ENCODE measurements around the gene ADK.

ADK gene

DNA sequence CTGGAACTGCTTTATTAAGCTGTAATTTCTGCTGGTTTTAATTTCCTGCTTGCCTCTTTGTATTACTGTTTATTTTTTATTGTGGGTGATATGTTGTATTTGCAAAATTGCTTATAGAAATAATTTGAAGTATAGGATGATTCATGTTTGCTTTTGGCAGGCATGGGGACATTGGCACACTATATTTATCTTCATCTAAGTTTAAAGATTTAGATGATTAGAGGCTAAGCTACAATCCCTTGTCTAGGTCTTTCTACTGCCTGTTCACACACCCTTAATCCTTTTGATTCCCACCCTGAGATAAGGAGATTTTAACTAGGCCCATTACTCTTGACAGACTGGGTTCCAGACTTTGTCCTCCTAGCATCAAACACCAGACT lies 492.6 kb downstream of the ADK start:
- DNase-seq (ENCODE audit: low read depth in 1 of 2, low spot score in 1 of 2) = no peak

DNA sequence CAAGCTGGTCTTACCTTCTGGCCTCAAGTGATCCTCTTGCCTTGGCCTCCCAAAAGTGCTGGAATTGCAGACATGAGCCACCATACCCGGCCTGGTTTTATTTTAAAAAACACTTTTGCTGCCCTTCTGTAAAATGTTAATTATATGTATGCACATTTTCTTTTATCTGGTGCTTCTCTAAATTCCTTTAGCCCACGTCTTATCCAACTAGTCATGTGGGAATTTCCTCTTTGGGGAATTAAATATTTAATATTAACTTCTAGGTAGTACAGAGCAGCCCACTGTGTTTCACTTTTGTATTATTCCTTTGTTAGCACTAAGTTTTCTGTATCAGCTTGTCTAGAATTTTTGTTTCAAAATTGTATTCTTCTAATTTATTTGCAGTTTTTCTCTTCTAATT lies 493.7 kb downstream of the ADK start:
- DNase-seq (ENCODE audit: low read depth in 1 of 2, low spot score in 1 of 2) = no peak

DNA sequence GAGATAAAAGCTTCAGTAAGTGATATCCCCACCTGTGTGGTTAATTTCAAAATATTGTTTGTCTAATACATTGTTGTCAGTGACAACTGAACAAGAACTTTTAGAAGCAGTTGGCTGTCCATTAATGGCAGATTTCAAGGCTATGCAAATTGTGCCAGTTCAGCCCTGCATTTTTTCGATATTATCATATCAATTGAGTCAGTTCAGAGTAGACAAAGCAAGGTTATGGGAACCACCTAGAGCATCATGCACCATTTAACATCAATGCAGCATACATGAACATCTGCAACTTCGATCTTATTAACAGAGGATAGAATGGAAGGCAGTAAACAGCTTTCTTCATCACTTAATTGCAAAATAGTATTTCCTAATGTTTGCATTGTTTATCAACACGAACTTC lies 494.7 kb downstream of the ADK start:
- no peak for DNase-seq (ENCODE audit: low read depth in 1 of 2, low spot score in 1 of 2)

DNA sequence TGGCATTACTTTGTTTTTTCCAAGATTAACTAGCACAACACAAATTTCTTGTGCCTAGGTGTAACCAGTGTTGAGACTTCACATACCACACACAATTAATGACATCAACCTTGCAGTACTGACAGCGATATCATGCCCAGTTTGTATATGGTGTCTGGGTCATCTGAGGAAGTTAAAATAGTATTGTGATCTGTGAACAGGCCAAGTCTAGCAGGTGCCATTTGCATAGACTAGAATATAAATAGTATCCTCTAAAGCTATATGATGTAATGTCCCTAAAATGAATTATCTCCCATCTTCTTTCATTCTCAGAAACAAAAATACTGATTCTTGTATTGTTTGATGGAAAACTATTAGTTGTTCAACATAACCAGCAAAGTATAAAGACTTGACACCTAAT lies 499.6 kb downstream of the ADK start:
- no peak for DNase-seq (ENCODE audit: low read depth in 1 of 2, low spot score in 1 of 2)

DNA sequence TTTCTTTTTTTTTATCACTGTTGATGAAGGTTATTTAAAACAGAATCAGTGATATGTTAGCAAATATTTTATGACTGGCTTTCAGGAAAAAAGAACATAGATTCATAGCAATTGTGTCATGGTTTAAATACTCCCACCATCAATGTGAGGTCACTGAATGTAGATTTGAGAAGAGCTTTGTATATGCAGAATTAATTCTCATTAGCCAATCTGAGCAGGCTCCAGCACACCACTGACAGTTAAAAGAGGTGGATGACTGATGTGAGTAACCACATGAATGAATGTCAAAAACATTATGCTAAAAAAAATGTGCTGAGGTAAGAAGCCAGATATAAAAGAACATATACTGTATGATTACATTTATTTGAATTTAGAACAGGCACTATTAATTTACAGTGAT lies 500.5 kb downstream of the ADK start:
- no peak for DNase-seq (ENCODE audit: low read depth in 1 of 2, low spot score in 1 of 2)

DNA sequence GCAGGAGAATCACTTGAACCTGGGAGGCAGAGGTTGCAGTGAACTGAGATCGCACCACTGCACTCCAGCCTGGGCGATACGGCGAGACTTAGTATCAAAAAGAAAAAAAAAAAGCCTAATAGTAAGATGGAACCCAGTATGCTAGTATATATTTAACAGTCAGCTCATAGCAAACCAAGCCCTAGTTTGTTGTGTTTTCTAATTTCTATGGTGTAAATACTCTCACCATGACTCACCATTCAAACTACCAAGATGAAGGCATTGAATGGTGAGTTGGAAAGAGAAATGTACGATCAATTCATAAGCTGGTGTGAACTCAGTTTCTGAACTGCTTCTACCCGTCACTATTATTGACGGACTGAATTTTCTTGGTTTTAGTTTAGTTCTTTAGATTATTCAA lies 501.6 kb downstream of the ADK start:
- no peak for DNase-seq (ENCODE audit: low read depth in 1 of 2, low spot score in 1 of 2)

DNA sequence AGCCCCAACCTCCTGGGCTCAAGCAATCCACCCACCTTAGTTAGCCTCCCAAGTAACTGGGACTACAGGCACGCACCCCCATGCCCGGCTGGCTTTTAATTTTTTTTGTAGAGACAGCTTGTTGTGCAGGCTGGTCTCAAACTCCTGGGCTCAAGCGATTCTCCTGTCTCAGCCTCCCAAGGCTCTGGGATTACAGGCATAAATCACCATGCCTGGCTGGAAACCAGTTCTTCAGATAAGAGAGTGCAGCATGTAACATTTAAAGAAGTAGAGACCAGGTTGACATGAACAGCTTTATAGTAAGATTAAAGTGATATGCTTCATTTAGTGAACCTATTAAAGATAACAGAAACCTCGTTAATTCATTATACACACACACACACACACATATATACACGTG lies 507.5 kb downstream of the ADK start:
- no peak for DNase-seq (ENCODE audit: low read depth in 1 of 2, low spot score in 1 of 2)

DNA sequence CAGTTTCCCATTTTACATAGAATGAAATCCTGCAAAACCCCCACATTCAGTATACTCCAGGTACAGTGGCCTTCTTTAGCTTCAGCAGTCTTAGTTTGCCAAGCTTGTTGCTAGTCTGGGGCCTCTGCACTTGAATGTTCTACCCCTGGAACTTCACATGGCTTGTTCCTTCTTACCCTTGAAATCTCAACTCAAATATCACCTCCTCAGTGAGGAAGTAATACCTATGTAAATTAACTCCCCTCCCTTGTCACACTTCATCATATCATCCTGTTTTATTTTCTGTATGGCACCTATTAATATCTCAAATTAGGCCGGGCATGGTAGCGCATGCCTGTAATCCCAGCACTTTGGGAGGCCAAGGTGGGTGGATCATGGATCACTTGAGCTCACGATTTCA lies 511.6 kb downstream of the ADK start:
- no peak for DNase-seq (ENCODE audit: low read depth in 1 of 2, low spot score in 1 of 2)

DNA sequence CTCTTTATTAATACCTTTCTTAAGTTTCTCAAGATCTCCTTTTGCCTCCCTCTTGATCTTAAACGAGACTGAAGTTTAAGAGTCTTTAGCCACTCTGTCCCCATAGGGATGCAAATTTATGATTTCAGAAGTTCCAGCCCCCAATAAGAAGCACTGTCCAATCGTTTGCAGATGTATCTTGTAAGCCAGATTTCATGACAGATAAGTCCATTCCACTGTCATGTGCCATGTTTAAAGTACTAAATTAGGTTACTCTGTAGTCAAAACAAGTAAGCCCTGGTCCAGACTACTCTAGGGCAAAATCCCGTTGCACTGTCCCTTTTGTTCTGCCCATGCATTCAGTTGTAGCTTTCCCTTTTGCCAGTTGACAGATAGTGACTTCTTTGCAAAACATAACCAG lies 518.2 kb downstream of the ADK start:
- DNase-seq (ENCODE audit: low read depth in 1 of 2, low spot score in 1 of 2) = no peak

DNA sequence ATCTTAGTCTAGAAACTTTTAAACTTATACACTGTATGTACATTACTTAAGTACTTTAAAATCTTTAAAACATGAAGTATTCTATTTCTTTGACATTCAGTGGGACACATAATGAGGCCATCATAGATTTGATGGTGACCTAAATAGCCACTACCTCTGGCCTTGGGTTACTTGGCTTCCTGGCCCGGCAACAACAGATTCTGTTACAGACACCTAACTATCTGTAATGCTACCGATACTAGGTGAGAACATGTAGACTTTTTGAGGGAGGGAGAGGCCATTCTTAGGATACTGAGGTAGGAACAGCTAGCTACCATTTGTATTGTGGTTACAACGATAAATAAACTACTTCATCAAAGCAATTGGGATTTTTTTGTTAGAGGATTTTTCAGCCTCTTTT lies 520.7 kb downstream of the ADK start:
- no peak for DNase-seq (ENCODE audit: low read depth in 1 of 2, low spot score in 1 of 2)

DNA sequence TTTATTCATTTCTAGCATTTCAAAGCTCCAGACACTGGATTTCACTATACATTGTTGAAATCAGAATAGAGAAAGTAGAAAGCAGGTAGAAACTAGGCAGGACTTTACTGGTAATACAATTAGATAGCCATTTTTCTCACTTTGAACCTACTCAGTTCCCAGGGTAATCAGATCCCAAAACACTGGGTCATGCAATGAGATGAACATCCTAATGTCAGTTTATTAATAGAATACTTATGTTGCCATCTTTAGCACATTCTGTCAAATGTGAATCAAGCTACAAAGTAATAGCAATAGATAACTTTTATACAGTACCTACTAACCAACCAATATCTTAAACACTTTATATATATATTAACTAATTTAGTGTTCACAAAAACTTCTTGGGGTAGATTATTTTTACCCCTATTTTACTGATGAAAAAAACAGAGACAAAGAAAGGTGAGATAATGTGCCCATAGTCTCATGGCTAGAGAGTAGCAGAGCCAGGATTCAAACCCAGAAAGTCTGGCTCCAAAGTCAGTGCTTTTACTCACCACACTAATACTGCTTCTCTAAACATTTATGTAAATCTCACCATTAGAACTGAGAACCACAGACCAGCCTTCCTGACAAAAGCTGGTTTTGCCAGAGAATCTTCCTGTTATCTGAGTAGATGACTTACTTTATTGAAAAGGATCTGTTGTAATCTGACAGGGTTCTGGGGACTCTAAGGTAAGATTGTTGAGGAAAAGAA lies 521.6 kb downstream of the ADK start:
- DNase-seq (ENCODE audit: low read depth in 1 of 2, low spot score in 1 of 2) = no peak

DNA sequence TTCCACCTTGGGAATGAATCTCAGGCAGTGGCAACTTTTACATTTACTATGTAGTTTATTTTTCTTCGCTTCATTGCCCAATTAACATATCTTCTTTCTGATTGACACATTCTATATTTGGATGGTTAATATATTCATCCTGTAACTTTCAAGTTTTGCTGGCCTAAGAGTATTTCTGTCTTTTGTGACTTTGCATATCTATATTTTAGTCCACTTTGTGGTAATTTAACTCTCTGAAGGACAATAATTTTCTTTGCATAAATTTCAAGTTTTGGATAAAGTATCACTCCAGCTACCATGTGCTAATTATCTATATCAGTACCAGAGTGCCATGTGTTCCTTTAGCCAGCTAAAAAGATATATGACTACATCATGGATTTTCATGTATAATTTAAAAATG lies 523.9 kb downstream of the ADK start:
- DNase-seq (ENCODE audit: low read depth in 1 of 2, low spot score in 1 of 2) = no peak

DNA sequence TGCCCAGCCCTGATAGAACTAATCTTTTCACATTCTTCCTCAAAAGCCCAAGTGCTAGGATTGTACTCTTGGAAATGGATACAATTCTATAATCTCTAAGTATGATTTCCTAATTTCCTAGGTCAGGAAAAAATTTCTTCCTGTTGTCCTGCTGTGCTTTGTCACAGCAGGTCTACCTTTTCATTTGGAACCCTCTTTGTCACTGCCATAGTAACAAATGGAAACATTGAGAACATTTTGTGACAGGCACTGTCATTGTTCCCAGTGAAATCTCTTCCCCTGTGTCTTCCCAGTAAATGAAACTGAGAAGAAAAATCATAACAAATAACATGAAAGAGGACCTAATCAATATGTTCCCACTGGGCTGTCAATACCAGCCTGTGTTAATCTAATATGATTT lies 524.5 kb downstream of the ADK start:
- no peak for DNase-seq (ENCODE audit: low read depth in 1 of 2, low spot score in 1 of 2)

DNA sequence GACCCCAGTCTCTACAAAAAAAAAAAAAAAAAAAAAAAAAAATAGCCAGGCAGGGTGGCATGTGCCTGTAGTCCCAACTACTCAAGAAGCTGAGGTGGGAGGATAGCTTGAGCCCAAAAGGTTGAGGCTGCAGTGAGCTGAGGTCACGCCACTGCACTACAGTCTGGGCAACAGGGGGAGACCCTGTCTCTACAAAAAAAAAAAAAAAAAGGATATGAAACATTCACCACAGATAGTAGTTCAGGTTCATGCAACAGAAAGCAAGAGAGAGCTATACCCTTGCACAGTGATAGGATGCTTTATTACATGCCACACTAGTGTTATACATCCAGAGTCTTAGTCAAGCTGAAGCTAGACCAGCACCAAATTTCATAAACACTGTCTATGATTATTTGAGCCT lies 526.9 kb downstream of the ADK start:
- no peak for DNase-seq (ENCODE audit: low read depth in 1 of 2, low spot score in 1 of 2)

DNA sequence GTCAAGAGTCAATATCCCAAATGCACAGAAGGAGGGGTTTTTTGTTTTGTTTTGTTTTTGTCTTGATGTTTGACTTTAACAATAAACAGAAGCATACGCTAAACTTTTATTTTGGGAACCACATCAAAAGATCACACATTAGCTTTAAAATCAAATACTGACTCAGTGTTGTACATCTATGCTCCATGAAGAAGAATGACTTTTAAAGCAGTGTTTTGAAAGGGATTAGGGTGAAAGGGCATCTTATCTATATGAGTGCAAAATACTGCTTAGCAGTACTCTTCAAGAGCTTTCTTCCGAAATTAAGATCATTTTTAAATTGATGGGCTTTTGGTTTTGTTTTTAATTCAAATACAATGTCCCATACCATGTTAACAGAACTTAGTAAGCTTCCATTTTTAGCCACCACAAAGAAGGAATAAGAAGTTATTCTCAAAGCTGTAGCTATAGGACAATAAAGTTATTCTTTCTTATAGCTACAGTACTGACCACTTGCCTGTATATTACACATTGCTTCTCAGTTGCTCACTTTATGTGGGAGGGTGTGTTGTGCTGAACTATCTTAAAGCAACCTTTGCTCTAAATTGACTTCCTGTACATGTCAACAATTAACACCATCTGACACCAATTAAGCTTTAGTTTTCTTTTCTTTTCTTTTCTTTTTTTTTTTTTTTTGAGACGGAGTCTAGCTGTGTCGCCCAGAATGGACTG lies 531.1 kb downstream of the ADK start:
- DNase-seq (ENCODE audit: low read depth in 1 of 2, low spot score in 1 of 2) = no peak

DNA sequence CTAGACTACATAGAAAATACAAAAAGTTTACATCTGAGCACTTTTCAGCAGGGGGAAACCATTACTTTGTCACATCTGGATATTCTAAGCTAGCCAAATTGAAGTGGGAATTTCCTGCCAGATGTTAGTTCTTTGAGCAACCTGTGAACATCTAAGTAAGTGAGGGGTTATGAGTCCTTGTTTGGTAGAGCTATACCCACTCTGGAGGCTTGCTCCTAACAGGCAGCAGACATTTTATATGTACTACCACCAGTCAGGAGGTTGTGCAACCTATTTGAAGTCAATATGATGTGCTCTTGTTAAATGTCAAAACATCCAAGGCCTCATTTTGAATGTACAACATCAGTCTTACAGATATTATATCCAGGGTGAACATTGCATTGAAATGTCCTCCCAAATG lies 532.0 kb downstream of the ADK start:
- no peak for DNase-seq (ENCODE audit: low read depth in 1 of 2, low spot score in 1 of 2)

DNA sequence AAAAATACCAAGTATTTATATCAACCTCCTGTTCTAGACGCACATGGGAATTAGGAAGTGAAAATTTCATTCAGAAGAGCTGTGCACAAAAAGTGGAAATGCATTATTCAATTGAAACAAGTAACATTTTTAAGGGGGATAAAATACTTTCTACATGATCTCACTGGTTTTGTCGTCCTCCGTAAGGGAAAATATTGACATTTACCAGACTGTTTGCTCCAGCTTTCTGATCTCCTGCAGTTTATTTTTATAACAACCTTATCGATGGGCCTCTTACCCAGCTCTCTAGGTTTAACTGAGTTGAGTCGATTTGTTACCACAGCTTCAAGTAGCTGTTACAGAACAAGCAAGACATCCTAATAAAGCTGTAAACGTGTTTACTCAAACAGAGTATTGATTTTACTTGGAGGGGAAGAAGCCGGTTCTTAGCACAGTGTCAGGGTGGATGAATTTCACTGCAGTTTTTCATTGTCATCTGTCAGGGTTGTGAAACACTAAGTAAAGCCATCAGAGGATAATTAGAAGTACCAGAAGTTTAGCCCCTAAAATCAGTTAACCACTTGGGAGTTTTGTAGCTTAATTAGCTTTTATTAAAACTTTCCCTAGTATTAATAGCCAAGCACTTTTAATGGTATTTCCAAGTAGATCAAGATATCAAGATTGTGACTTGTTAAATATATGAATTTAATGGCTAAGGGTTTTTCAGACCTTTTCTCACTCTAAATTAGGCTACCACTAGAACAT lies 532.8 kb downstream of the ADK start:
- DNase-seq (ENCODE audit: low read depth in 1 of 2, low spot score in 1 of 2) = no peak

DNA sequence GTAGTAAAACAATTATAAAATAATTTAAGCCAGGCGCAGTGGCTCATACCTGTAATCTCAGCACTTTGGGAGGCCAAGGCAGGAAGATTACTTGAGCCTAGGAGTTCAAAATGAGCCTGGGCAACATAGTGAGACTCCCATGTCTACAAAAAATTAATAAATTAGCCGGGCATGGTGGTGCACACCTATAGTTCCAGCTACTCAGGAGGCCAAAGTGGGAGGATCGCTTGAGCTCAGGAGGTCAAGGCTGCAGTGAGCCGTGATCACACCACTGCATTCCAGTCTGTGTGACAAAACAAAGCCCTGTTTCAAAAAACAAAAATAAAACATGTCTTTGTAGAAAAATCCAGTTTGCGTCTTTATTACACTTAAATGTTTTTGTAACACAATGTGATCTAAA lies 533.4 kb downstream of the ADK start:
- DNase-seq (ENCODE audit: low read depth in 1 of 2, low spot score in 1 of 2) = no peak

DNA sequence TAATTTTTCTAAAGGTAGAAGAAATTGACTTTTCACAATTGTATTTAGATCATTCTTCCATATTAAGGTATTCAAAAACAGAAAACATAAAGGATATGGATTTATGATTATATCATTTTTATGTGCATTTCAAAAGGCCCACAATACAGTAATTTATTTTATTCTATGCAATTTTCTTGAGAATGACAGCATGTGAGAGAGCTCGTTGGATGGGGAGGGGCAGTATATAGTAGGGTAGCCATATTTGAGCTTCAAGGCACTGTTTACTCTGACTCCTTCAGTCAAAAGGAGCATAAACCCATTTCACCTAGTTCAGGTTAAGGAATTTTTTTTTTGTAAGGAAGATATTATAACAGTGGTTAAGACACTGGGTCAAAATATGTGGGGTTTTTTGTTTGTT lies 534.5 kb downstream of the ADK start:
- DNase-seq (ENCODE audit: low read depth in 1 of 2, low spot score in 1 of 2) = no peak

DNA sequence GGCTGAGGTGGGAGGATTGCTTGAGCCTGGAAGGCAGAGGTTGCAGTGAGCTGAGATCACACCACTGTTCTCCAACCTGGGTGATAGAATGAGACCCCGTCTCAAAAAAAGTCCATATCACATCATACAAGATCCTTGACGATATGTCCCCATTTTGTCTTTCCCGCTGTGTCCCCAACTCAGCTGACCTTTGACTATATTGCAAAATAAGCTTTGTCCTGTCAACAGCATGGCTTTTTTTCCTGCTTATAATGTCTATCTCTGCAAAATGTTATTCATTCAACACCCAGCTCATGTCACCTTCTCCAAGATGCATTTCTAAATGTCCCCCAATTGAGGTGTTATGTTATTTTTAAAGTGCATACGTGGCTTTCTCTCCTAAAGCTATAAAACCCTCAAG lies 539.4 kb downstream of the ADK start:
- DNase-seq (ENCODE audit: low read depth in 1 of 2, low spot score in 1 of 2) = no peak

DNA sequence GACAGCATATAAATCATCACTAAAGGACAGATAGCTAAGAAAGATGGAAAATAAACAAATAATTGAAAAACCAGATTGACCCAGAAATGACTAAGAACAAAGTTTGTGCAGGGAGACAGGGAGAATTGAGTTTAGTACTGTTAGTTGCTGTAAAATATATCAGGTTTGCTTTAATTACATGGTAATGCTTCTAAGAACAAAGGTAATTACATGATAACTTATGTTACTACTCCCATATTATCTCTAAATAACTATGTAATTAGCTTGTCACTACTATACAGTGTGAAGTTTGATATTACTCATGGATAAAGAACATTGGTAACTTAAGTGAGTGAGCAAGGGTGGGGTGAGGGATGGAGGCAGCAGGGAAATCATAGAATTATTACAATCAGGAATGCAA lies 540.1 kb downstream of the ADK start:
- no peak for DNase-seq (ENCODE audit: low read depth in 1 of 2, low spot score in 1 of 2)

DNA sequence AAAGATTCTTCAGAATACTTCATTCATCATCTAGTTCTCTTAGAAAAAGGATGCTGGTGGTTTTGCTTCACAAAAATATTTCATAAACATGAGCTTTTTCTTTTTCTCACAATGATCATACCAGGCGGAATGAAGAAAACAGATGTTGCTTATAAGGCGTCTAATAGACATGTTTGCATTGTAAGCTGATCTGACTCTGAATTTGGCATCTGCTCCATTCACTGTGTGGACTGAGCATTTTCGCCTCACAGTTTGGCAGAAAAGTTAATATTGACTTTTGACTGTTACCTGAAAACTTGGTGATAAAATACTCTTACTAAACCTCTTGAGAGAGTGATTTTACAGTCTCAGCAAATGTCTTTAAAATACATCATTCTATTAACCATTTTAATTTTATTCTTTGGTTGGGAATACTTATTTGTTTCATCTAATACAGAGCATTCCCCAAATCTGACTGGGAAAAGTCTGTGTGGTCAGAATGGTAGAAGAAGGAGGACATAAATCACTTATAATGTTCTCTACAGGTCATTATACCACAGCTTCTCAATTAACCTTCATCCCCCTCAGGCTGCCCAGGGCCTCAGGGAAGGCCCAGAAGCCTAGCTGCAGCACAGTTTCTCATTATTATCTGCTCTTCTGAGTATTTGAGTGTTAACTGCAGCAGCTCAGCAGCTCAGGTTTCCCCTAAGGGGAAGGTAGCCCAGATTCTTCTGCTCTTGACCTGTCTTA lies 553.8 kb downstream of the ADK start:
- DNase-seq (ENCODE audit: low read depth in 1 of 2, low spot score in 1 of 2) = no peak

Measured in activated T-helper 1 cell treated with anti-CD3 and anti-CD28 coated beads, Interleukin-2, amount 50 U/mL, for 16 hours (primary cell).